ENCODE data around the gene PGAM5. TPM values are rescaled to one million over a fixed set of nuclear protein-coding genes. Genes with fewer than 3 reads are reported as not detected.

The PGAM5 gene
- total RNA-seq, 4 donors from 2014 or later = 22.9 to 50.7 (median 33.2) TPM

DNA sequence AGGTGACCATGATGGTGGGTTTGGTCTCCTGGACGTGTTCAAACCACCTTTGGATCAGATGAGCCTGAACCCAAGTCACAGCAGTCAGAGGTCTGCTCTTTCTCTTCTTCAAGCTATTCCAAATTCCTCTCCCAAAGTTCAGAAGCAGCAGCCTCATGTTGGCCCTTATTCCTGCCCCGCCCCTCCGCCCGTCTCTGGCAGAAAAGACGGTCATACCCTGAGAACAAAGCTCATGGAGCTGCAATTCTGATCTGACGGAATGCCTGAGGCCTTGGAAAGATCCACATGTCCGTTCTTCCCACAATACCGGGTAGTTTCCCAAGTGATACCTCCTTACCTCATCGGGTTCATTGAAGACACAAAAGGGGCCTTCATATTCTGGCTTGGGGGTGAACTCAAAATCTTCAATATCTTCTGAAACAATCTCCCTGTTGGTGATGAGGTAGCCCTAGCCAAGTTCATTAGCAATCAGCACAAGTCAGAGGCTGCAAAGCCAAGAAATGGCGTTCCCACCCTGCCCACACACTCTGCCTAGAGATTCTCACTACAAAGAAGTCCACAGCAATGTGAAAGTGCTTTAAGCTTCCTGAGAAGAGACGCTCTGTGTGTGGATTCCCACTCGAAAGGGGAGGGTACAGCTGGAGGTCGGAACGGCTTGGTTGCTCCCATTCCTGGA, 34.7 kb upstream of the PGAM5 start:
- no peak for TF ChIP-seq EP300 (IDR thresholded peaks at IDR 0.05)
- TF ChIP-seq, protein P1, sequence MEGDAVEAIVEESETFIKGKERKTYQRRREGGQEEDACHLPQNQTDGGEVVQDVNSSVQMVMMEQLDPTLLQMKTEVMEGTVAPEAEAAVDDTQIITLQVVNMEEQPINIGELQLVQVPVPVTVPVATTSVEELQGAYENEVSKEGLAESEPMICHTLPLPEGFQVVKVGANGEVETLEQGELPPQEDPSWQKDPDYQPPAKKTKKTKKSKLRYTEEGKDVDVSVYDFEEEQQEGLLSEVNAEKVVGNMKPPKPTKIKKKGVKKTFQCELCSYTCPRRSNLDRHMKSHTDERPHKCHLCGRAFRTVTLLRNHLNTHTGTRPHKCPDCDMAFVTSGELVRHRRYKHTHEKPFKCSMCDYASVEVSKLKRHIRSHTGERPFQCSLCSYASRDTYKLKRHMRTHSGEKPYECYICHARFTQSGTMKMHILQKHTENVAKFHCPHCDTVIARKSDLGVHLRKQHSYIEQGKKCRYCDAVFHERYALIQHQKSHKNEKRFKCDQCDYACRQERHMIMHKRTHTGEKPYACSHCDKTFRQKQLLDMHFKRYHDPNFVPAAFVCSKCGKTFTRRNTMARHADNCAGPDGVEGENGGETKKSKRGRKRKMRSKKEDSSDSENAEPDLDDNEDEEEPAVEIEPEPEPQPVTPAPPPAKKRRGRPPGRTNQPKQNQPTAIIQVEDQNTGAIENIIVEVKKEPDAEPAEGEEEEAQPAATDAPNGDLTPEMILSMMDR (IDR thresholded peaks at IDR 0.05) = no peak
- no peak for TF ChIP-seq POLR2A (IDR thresholded peaks at IDR 0.05)
- Histone ChIP-seq H3K27me3 (no peaks in the 10 kb centered on the region), H3K36me3 (peaks cover 0 to 87% (median 5%) of the 10 kb centered on the region in 3 donors), H3K4me1 (peaks cover 0 to 13% (median 0%) of the 10 kb centered on the region in 4 donors), H3K4me3 (no peak overlapping the region), H3K27ac (peak overlapping the region in 1 of 4 donors; percentile 40), H3K9me3 (no peaks in the 10 kb centered on the region)
- 60 to 72% methylated on average over 14 of the region's 14 CpGs for WGBS, 2 donors
- DNase-seq (ENCODE audit: low spot score in 2 of 2) = no peak

DNA sequence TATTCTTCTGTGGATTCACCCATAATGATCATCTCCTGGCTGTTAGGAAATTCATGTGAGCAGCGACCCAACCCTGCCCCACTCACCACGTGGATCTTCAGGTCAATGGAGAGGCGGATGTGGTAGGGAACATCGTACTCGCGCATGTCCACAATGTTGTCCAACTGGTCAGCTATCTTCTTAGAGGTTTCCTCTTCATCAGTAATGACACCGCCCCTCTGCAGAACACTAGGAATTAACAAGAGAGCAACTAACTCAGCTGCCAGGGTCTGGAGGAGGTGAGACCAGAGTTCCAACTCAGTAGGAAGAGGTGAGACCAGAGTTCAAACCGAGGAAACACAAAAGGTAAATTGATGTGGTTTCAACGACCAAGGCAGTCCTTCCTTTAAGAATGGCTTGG, 33.1 kb upstream of the PGAM5 start:
- peaks cover 0 to 73% (median 5%) of the 10 kb centered on the region in 3 donors for H3K36me3 ChIP-seq
- H3K4me3 ChIP-seq = no peak overlapping the region
- H3K9me3 ChIP-seq = no peaks in the 10 kb centered on the region
- 94 to 98% methylated on average over 9 of the region's 9 CpGs for WGBS, 2 donors
- no peak overlapping the region for H3K27ac ChIP-seq
- H3K27me3 ChIP-seq = no peaks in the 10 kb centered on the region
- DNase-seq (ENCODE audit: low spot score in 2 of 2) = no peak
- TF ChIP-seq POLR2A (IDR thresholded peaks at IDR 0.05) = no peak
- TF ChIP-seq EP300 (IDR thresholded peaks at IDR 0.05) = no peak
- TF ChIP-seq, protein P1 (IDR thresholded peaks at IDR 0.05) = no peak
- peaks cover 0 to 13% (median 0%) of the 10 kb centered on the region in 4 donors for H3K4me1 ChIP-seq

DNA sequence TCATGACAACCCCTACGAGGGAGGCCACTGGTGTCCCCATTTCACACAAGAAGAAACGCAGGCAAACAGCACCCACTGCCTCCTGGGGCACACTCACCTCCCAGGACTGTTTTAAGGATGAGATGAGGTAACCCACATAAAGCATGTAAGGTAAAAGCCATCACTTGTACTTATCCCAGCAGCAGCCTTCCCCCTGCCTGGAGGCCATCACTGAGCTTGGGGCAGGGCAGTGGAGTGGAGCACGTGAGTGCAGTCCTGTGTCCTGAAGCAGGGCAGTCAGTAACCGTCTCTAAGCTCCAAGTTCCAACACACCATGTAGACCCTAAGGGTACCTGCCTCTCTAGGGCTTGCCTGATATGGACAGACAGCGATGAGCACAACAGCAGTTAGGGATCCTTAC, 25.2 kb upstream of the PGAM5 start:
- TF ChIP-seq, protein P1 (IDR thresholded peaks at IDR 0.05) = no peak
- TF ChIP-seq EP300 (IDR thresholded peaks at IDR 0.05) (no peak), POLR2A (IDR thresholded peaks at IDR 0.05) (no peak)
- H3K9me3 ChIP-seq = no peaks in the 10 kb centered on the region
- no peak overlapping the region for H3K4me3 ChIP-seq
- 79 to 83% methylated on average over 5 of the region's 5 CpGs for WGBS, 2 donors
- H3K4me1 ChIP-seq = peaks cover 0 to 30% (median 4%) of the 10 kb centered on the region in 4 donors
- H3K36me3 ChIP-seq = peaks cover 0 to 2% (median 0%) of the 10 kb centered on the region in 3 donors
- H3K27me3 ChIP-seq = no peaks in the 10 kb centered on the region
- no peak overlapping the region for H3K27ac ChIP-seq
- no peak for DNase-seq (ENCODE audit: low spot score in 2 of 2)

DNA sequence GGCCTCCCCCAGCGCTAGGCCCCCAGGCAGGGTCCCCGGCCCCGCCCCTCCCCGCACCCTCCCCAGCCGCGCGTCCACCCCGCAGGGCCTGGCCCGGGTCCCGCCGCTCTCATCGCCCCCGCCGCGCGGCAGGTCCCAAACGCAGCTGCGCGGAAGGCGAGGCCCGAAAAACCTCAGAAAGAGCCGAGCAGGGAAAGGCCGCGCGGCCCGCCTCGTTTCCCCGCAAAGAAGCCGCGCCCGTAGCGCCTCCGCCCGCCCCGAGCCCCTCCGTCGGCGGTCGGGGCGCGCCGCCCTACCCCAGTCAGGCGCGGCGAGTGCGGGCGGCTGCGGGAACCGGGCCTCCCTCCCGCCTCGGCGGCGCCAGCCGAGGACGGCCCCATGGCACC, 23.8 kb upstream of the PGAM5 start:
- H3K27me3 ChIP-seq = no peaks in the 10 kb centered on the region
- H3K4me1 ChIP-seq = peaks cover 0 to 32% (median 4%) of the 10 kb centered on the region in 4 donors
- H3K9me3 ChIP-seq = no peaks in the 10 kb centered on the region
- no peak for DNase-seq (ENCODE audit: low spot score in 2 of 2)
- H3K4me3 ChIP-seq = peak overlapping the region; percentile 38 to 98 (median 90)
- peaks cover 0 to 6% (median 0%) of the 10 kb centered on the region in 3 donors for H3K36me3 ChIP-seq
- TF ChIP-seq, protein P1 (IDR thresholded peaks at IDR 0.05) = no peak
- TF ChIP-seq POLR2A (IDR thresholded peaks at IDR 0.05) (no peak), EP300 (IDR thresholded peaks at IDR 0.05) (no peak)
- H3K27ac ChIP-seq = peak overlapping the region in 2 of 4 donors; percentile 74 to 79
- WGBS, 2 donors = 2% methylated on average over 10 of the region's 55 CpGs; no CpG with 5 or more reads in 1 of the 2 donors
